Measurements from ENCODE around the gene AOC2. TPM values are rescaled to one million over a fixed set of nuclear protein-coding genes. Genes with fewer than 3 reads are reported as not detected.
"Not testable (repeated sequence)": the region's sequence is repeated elsewhere in the genome, so short reads cannot be mapped to it uniquely, and the experiment has no call there.

AOC2 gene
- total and polyA plus RNA-seq, 2 donors (not counting 1 experiment from before 2014, with no cell fraction given) = 0.12 to 0.33 TPM

DNA sequence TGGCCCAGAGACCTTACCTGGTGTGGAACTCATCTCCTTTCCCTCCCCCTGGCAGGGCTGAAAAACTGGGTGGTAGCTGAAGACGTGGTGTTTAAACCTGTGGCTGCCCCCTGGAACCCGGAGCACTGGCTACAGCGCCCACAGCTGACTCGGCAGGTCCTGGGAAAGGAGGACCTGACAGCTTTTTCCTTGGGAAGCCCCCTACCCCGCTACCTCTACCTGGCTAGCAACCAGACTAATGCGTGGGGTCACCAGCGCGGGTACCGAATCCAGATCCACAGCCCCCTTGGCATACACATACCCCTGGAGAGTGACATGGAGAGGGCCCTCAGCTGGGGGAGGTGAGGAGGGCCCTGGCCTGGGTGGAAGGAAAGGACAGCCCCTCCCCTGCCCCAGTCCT is 4.7 kb downstream of the AOC2 start:
- H3K27me3 ChIP-seq (ENCODE audit: control insufficient read depth, insufficient read depth, low read length) = no peaks in the 10 kb centered on the region
- no peak overlapping the region for H3K9ac ChIP-seq (ENCODE audit: insufficient read depth, low read length)
- no peaks in the 10 kb centered on the region for H4K20me1 ChIP-seq (ENCODE audit: control insufficient read depth, extremely low read depth, insufficient read depth, low read length)
- no peak for DNase-seq (ENCODE audit: low read depth in 2 of 2)
- H3K36me3 ChIP-seq (ENCODE audit: control insufficient read depth, insufficient read depth, low read length) = peaks cover 7% of the 10 kb centered on the region
- H2AFZ ChIP-seq (ENCODE audit: low read length) = no peak overlapping the region
- TF ChIP-seq EZH2 (IDR thresholded peaks at IDR 0.05; ENCODE audit: low read length, missing control alignments) = no peak
- TF ChIP-seq, protein P1, sequence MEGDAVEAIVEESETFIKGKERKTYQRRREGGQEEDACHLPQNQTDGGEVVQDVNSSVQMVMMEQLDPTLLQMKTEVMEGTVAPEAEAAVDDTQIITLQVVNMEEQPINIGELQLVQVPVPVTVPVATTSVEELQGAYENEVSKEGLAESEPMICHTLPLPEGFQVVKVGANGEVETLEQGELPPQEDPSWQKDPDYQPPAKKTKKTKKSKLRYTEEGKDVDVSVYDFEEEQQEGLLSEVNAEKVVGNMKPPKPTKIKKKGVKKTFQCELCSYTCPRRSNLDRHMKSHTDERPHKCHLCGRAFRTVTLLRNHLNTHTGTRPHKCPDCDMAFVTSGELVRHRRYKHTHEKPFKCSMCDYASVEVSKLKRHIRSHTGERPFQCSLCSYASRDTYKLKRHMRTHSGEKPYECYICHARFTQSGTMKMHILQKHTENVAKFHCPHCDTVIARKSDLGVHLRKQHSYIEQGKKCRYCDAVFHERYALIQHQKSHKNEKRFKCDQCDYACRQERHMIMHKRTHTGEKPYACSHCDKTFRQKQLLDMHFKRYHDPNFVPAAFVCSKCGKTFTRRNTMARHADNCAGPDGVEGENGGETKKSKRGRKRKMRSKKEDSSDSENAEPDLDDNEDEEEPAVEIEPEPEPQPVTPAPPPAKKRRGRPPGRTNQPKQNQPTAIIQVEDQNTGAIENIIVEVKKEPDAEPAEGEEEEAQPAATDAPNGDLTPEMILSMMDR (conservative IDR thresholded peaks at IDR 0.05 in 1 of 2, IDR thresholded peaks at IDR 0.05 in 1 of 2; ENCODE audit: low read depth in 1 of 2, low read length in 2 of 2) = no peak
- no peak overlapping the region for H3K27ac ChIP-seq (ENCODE audit: insufficient read depth, low read length)
- no peak overlapping the region for H3K4me2 ChIP-seq (ENCODE audit: extremely low read depth, insufficient read depth, low read length)
- no peak overlapping the region for H3K4me3 ChIP-seq (replicated peaks in 1 of 4; ENCODE audit: control extremely low read depth in 1 of 4, insufficient read depth in 1 of 4, low read depth in 3 of 4, low read length in 4 of 4)
- H3K4me1 ChIP-seq (ENCODE audit: control insufficient read depth, extremely low read depth, insufficient read depth, low read length) = peaks cover 2% of the 10 kb centered on the region
- H3K9me3 ChIP-seq (ENCODE audit: control insufficient read depth, insufficient read depth, low read depth, low read length) = no peaks in the 10 kb centered on the region
- no peaks in the 10 kb centered on the region for H3K79me2 ChIP-seq (ENCODE audit: control insufficient read depth, insufficient read depth, low read length)

DNA sequence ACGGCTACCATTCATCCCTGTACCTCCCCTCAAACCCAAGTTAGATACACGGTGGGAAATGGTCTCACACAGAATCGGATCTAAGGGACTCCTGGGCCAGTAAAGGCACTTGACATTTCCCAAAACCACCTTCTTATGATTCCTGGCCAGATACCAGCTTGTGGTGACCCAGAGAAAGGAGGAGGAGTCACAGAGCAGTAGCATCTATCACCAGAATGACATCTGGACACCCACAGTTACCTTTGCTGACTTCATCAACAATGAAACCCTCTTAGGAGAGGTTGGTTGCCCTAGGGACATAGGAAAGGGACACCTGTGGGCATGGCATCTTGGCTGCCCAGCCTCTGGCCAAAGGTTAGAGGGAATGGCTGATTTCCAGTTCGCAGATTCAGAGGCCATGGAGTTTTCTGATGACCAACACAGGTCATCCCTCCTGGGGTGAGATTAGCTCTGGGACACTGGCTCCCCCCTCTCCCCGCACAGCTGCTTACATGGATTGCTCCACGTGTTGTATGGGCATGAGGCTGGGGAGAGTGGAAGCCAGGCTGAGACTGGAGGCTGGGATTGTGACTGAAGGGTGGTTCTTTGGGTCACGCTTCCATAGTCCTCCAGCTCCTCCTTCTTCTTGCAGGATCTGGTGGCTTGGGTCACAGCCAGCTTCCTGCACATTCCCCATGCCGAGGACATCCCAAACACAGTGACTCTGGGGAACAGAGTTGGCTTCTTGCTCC is 5.2 kb downstream of the AOC2 start:
- Histone ChIP-seq H3K4me3 (replicated peaks in 1 of 4; ENCODE audit: control extremely low read depth in 1 of 4, insufficient read depth in 1 of 4, low read depth in 3 of 4, low read length in 4 of 4) (no peak overlapping the region), H3K4me2 (ENCODE audit: extremely low read depth, insufficient read depth, low read length) (no peak overlapping the region), H3K9me3 (ENCODE audit: control insufficient read depth, insufficient read depth, low read depth, low read length) (no peaks in the 10 kb centered on the region), H2AFZ (ENCODE audit: low read length) (no peak overlapping the region), H3K27me3 (ENCODE audit: control insufficient read depth, insufficient read depth, low read length) (peaks cover 2% of the 10 kb centered on the region), H4K20me1 (ENCODE audit: control insufficient read depth, extremely low read depth, insufficient read depth, low read length) (no peaks in the 10 kb centered on the region), H3K79me2 (ENCODE audit: control insufficient read depth, insufficient read depth, low read length) (no peaks in the 10 kb centered on the region), H3K9ac (ENCODE audit: insufficient read depth, low read length) (no peak overlapping the region), H3K36me3 (ENCODE audit: control insufficient read depth, insufficient read depth, low read length) (peaks cover 5% of the 10 kb centered on the region), H3K4me1 (ENCODE audit: control insufficient read depth, extremely low read depth, insufficient read depth, low read length) (peaks cover 2% of the 10 kb centered on the region), H3K27ac (ENCODE audit: insufficient read depth, low read length) (no peak overlapping the region)
- no peak for TF ChIP-seq EZH2 (IDR thresholded peaks at IDR 0.05; ENCODE audit: low read length, missing control alignments)
- TF ChIP-seq, protein P1 (conservative IDR thresholded peaks at IDR 0.05 in 1 of 2, IDR thresholded peaks at IDR 0.05 in 1 of 2; ENCODE audit: low read depth in 1 of 2, low read length in 2 of 2) = no peak
- no peak for DNase-seq (ENCODE audit: low read depth in 2 of 2)

DNA sequence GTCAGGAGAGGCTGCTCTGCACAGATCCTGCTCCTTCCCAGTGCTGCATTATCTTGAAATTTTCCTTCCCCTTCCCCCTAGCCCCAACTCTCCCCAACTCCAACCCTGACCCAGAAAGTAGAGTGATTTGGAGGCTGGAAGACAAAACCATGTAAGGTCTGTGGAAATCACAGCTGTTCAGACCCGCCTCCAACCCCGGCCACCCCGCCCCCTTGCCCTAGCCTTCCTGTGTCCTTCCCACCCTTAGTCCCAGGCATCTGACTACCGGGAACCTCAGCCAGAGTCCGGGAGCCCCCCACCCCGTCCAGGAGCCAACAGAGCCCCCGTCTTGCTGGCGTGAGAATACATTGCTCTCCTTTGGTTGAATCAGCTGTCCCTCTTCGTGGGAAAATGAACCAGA is 6.6 kb downstream of the AOC2 start, which contains the start of gene AOC3:
TSS of gene AOC3 (plus strand) at position 246 of the 400 bp plus-strand sequence. CDS start at position 391, 145 bp downstream.
- Histone ChIP-seq H3K9ac (ENCODE audit: insufficient read depth, low read length) (no peak within 1 kb of the TSS), H3K79me2 (ENCODE audit: control insufficient read depth, insufficient read depth, low read length) (no peaks in the 10 kb centered on the region), H3K27ac (ENCODE audit: insufficient read depth, low read length) (no peak within 1 kb of the TSS), H3K4me1 (ENCODE audit: control insufficient read depth, extremely low read depth, insufficient read depth, low read length) (peaks cover 2% of the 10 kb centered on the region), H3K4me2 (ENCODE audit: extremely low read depth, insufficient read depth, low read length) (no peak within 1 kb of the TSS), H4K20me1 (ENCODE audit: control insufficient read depth, extremely low read depth, insufficient read depth, low read length) (no peaks in the 10 kb centered on the region), H3K36me3 (ENCODE audit: control insufficient read depth, insufficient read depth, low read length) (no peaks in the 10 kb centered on the region), H3K4me3 (replicated peaks in 1 of 4; ENCODE audit: control extremely low read depth in 1 of 4, insufficient read depth in 1 of 4, low read depth in 3 of 4, low read length in 4 of 4) (no peak within 1 kb of the TSS), H3K9me3 (ENCODE audit: control insufficient read depth, insufficient read depth, low read depth, low read length) (no peaks in the 10 kb centered on the region), H2AFZ (ENCODE audit: low read length) (no peak within 1 kb of the TSS), H3K27me3 (ENCODE audit: control insufficient read depth, insufficient read depth, low read length) (peaks cover 2% of the 10 kb centered on the region)
- TF ChIP-seq, protein P1 (conservative IDR thresholded peaks at IDR 0.05 in 1 of 2, IDR thresholded peaks at IDR 0.05 in 1 of 2; ENCODE audit: low read depth in 1 of 2, low read length in 2 of 2) = no peak
- no peak for TF ChIP-seq EZH2 (IDR thresholded peaks at IDR 0.05; ENCODE audit: low read length, missing control alignments)
- DNase-seq (ENCODE audit: low read depth in 2 of 2) = no peak

- not testable (repeated sequence) for H3K27me3 ChIP-seq (ENCODE audit: control insufficient read depth, insufficient read depth, low read length); DNase-seq (ENCODE audit: low read depth in 2 of 2); H3K36me3 ChIP-seq (ENCODE audit: control insufficient read depth, insufficient read depth, low read length); H4K20me1 ChIP-seq (ENCODE audit: control insufficient read depth, extremely low read depth, insufficient read depth, low read length); H3K9ac ChIP-seq (ENCODE audit: insufficient read depth, low read length); H2AFZ ChIP-seq (ENCODE audit: low read length); H3K4me2 ChIP-seq (ENCODE audit: extremely low read depth, insufficient read depth, low read length); H3K27ac ChIP-seq (ENCODE audit: insufficient read depth, low read length); H3K4me1 ChIP-seq (ENCODE audit: control insufficient read depth, extremely low read depth, insufficient read depth, low read length); H3K79me2 ChIP-seq (ENCODE audit: control insufficient read depth, insufficient read depth, low read length); H3K4me3 ChIP-seq (replicated peaks in 1 of 4; ENCODE audit: control extremely low read depth in 1 of 4, insufficient read depth in 1 of 4, low read depth in 3 of 4, low read length in 4 of 4); H3K9me3 ChIP-seq (ENCODE audit: control insufficient read depth, insufficient read depth, low read depth, low read length)
These were observed 7.2 kb downstream of the AOC2 start for GRCh38 chr17:42851371-42852240.

Data from fibroblast of lung (primary cell).